Measurements from ENCODE around the gene PRICKLE4. TPM values are rescaled to one million over a fixed set of nuclear protein-coding genes. Genes with fewer than 3 reads are reported as not detected.

The PRICKLE4 gene
- total and polyA plus RNA-seq, 2 of the 13 experiments (the other 11 are each of a cell fraction or from before 2014, with no cell fraction given): 0.92 to 1.2 TPM

- TF ChIP-seq, protein P1, sequence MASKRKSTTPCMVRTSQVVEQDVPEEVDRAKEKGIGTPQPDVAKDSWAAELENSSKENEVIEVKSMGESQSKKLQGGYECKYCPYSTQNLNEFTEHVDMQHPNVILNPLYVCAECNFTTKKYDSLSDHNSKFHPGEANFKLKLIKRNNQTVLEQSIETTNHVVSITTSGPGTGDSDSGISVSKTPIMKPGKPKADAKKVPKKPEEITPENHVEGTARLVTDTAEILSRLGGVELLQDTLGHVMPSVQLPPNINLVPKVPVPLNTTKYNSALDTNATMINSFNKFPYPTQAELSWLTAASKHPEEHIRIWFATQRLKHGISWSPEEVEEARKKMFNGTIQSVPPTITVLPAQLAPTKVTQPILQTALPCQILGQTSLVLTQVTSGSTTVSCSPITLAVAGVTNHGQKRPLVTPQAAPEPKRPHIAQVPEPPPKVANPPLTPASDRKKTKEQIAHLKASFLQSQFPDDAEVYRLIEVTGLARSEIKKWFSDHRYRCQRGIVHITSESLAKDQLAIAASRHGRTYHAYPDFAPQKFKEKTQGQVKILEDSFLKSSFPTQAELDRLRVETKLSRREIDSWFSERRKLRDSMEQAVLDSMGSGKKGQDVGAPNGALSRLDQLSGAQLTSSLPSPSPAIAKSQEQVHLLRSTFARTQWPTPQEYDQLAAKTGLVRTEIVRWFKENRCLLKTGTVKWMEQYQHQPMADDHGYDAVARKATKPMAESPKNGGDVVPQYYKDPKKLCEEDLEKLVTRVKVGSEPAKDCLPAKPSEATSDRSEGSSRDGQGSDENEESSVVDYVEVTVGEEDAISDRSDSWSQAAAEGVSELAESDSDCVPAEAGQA (IDR thresholded peaks at IDR 0.05; ENCODE audit: low read depth): 0 out of 2 replicates have a peak, but pooled peaks have one; percentile 70
- TF ChIP-seq, protein P1 (CRISPR knock-in tag; IDR thresholded peaks at IDR 0.05; ENCODE audit: borderline replicate concordance): no peak
- TF ChIP-seq GABPB1 (CRISPR knock-in tag; IDR thresholded peaks at IDR 0.05) (peak; percentile 91), HMGA1 (CRISPR knock-in tag; conservative IDR thresholded peaks at IDR 0.05) (no peak), ZNF646 (CRISPR knock-in tag; IDR thresholded peaks at IDR 0.05) (no peak), IRF2 (CRISPR knock-in tag; IDR thresholded peaks at IDR 0.05) (peak; percentile 96), ZBTB7B (CRISPR knock-in tag; IDR thresholded peaks at IDR 0.05) (peak; percentile 22; the same call in 1 of the 2 replicates), ZFP36L2 (CRISPR knock-in tag; IDR thresholded peaks at IDR 0.05) (no peak), ZNF768 (CRISPR knock-in tag; IDR thresholded peaks at IDR 0.05) (peak; percentile 68; the same call in 1 of the 2 replicates), ZNF552 (CRISPR knock-in tag; IDR thresholded peaks at IDR 0.05; ENCODE audit: borderline replicate concordance) (no peak), GTF3A (CRISPR knock-in tag; conservative IDR thresholded peaks at IDR 0.05) (peak; percentile 92), NCOA2 (CRISPR knock-in tag; IDR thresholded peaks at IDR 0.05) (peak; percentile 56; the same call in 1 of the 2 replicates), NPAS2 (CRISPR knock-in tag; IDR thresholded peaks at IDR 0.05; ENCODE audit: borderline replicate concordance) (no peak), TGIF2 (CRISPR knock-in tag; IDR thresholded peaks at IDR 0.05) (peak; percentile 25; the same call in 1 of the 2 replicates), SOX5 (CRISPR knock-in tag; IDR thresholded peaks at IDR 0.05; ENCODE audit: borderline replicate concordance) (peak; percentile 56)
- TF ChIP-seq, protein P2, sequence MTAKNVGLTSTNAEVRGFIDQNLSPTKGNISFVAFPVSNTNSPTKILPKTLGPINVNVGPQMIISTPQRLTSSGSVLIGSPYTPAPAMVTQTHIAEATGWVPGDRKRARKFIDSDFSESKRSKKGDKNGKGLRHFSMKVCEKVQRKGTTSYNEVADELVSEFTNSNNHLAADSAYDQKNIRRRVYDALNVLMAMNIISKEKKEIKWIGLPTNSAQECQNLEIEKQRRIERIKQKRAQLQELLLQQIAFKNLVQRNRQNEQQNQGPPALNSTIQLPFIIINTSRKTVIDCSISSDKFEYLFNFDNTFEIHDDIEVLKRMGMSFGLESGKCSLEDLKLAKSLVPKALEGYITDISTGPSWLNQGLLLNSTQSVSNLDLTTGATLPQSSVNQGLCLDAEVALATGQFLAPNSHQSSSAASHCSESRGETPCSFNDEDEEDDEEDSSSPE (CRISPR knock-in tag; IDR thresholded peaks at IDR 0.05): peak; percentile 79
These were observed 613 bp upstream of the PRICKLE4 start, which contains the start of gene FRS3 (continued) for GRCh38 chr6:41779788-41780550.

Data from HepG2 (cell line).